VCaP (cell line): ENCODE results near the gene SLPI.
A peak's percentile ranks its signal among the peaks of the same experiment; 100 is the strongest.

Experiments
- H3K27ac ChIP-seq: fragments of 450-650 bp; 2 replicates; pipeline ENCODE4 v1.5.1; 2017
- TF ChIP-seq, protein P1 (sequence below): fragments of 450-650 bp; conservative IDR thresholded peaks from 2 replicates; pipeline ENCODE4 v1.5.1; 2017; ENCODE audit warnings: mild to moderate bottlenecking, moderate library complexity

SLPI gene

DNA sequence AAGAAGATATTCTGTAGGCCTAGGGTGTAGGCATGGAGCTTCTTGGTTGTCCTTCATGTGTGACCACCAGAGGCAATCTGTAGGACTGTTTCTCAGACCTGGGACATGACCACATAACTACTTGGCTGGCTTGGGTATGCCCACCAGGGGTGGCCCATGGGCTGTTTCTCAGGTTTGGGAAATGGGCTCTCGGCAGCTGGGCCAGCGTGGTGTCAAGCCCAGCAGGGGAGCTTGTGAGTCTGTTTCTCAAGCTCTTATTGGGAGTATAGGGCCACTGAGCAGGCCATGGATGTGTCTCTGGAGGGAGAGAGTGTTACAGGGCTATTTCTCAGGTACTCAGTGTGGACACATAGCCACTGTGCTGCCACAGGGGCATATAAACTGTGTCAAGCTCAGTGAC is 35.7 kb downstream of the SLPI start:
- H3K27ac ChIP-seq, result peak overlapping the region; percentile 99
- TF ChIP-seq, protein P1, sequence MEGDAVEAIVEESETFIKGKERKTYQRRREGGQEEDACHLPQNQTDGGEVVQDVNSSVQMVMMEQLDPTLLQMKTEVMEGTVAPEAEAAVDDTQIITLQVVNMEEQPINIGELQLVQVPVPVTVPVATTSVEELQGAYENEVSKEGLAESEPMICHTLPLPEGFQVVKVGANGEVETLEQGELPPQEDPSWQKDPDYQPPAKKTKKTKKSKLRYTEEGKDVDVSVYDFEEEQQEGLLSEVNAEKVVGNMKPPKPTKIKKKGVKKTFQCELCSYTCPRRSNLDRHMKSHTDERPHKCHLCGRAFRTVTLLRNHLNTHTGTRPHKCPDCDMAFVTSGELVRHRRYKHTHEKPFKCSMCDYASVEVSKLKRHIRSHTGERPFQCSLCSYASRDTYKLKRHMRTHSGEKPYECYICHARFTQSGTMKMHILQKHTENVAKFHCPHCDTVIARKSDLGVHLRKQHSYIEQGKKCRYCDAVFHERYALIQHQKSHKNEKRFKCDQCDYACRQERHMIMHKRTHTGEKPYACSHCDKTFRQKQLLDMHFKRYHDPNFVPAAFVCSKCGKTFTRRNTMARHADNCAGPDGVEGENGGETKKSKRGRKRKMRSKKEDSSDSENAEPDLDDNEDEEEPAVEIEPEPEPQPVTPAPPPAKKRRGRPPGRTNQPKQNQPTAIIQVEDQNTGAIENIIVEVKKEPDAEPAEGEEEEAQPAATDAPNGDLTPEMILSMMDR, result 0 out of 2 replicates have a peak, but pooled peaks have one; percentile 16

DNA sequence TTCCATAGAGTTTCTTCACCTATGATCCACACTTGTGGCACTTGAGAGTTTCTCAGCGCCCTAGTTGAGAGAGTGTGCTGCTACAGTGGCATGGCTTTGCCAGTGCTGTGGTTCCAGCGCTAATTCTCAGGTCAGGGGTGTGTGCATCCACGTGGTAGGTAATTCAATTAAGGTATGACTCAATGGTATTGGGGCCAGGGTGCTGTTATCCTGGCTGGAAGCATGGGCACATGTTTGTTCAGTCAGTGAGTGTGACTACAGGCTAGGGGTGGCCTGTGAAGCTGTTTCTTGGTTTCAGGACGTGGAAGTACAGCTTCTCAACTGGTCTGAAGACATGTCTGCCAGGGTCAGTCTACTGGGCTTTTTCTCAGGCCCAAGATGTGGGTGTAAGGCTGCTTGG is 36.2 kb downstream of the SLPI start:
- H3K27ac ChIP-seq, result peak overlapping the region; percentile 99
- TF ChIP-seq, protein P1, result no peak

DNA sequence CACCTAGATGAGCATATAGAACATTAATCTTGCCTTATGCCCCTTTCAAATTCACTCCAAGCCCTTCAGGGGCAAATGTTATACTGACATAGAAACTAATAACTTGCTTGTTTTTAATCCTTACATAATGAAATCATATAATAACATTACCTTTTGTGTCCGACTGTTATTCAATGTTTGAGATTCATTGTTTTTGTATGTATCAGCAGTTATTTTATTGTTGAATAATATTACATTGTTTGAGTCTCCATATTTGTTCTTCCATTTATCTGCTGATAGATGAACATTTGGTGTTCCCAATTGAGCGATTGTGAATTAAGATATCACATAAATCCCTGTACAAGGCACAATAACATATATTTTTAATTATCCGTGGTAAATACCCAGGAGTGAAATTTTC is 41.5 kb downstream of the SLPI start:
- TF ChIP-seq, protein P1, result no peak
- no peak overlapping the region for H3K27ac ChIP-seq

DNA sequence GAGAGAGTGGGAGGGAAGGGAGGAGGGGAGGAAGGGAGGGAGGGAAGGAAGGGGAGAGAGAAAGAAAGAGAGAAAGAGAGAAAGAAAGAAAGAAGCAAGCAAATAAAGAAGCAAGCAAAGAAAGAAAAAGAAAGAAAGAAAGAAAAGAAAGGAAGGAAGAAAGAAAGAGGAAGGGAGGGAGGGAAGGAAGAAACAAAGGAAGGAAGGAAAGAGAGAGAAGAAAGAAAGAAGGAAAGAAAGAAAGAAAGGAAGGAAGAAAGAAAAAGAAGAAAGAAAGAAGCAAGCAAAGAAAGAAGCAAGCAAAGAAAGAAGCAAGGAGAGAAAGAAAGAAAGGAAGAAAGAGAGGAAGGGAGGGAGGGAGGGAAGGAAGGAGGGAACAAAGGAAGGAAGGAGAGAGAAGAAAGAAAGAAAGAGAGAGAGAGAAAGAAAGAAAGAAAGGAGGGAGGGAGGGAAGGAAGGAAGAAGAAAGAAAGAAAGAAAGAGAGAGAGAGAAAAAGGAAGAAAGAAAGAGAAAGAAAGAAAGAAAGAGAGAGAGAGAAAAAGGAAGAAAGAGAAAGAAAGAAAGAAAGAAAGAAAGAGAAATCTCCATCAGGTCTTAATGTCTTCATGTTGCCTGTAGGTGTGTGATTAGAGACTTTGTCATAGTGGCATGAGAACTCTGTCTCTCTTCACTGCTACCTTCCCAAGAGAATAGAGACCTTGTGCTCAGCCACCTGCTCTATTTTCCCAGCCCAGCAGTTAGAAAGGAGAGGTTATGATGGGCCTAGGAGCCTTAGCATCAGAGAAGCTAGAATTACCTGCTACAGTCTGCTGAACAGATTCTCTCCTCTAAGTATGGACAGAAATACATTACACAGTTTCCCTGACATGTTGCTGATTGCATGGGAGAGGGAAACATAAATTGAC is 42.5 kb downstream of the SLPI start:
- H3K27ac ChIP-seq, result no peak overlapping the region
- TF ChIP-seq, protein P1, result no peak

DNA sequence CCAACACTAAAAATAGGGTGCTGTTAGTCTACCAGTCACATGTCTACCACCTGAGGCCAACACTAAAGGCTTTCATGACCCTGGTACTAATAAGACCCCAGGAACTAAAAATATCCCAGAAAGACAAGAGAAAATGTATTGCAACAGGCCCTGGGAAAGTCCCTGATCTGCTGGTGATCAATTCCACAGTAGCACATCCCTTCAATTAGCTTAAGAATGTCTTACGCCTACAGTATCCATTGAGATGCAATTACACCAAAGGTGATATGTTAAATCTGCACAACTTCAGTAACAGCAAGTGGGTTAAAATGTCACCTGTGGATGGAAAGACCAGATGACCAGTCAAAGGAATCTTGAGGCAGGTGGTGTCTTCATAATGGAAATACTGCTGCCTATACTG is 44.4 kb downstream of the SLPI start:
- TF ChIP-seq, protein P1, result no peak
- H3K27ac ChIP-seq, result no peak overlapping the region

DNA sequence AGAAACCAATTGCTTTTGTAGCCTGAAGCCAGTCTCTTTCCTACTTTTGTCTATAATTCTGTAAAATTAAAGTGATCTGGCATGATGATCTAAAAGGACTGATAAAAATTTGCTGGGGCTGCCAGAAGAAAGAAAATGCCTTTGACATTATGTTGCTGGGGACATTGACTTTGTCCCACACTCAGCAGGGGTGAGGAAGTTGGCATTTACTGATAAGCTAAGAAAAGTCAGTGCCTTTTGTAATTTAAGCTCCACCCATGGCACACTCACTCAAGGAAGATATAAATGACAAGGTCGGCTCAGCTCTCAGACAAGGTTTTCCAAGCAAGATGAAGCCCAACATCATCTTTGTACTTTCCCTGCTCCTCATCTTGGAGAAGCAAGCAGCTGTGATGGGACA is 47.6 kb downstream of the SLPI start, which contains the start of gene SEMG1:
Gene SEMG1 (plus strand): TSS at position 309 of the 400 bp plus-strand sequence. CDS start 21 bp downstream, at position 330.
- TF ChIP-seq, protein P1, result no peak
- H3K27ac ChIP-seq, result no peak within 1 kb of the TSS
